Endothelial cell (in vitro differentiated cells): Measurements from ENCODE around the gene WARS2. TPM values are rescaled to one million over a fixed set of nuclear protein-coding genes. Genes with fewer than 3 reads are reported as not detected.

ENCODE experiments used
- DNase-seq: peaks from one replicate; pipeline ENCODE4 v3.0.0; 2021; ENCODE audit warnings: low spot score
- H3K27ac Mint-ChIP-seq: one replicate; pipeline ENCODE4 v1.8.0; 2021; ENCODE audit warnings: mixed read lengths, inconsistent platforms; ENCODE audit not compliant: unreplicated experiment
- H3K27me3 Mint-ChIP-seq: one replicate; pipeline ENCODE4 v1.8.0; 2021; ENCODE audit warnings: mild to moderate bottlenecking, moderate library complexity, mixed read lengths, inconsistent platforms; ENCODE audit not compliant: unreplicated experiment
- H3K36me3 Mint-ChIP-seq: one replicate; pipeline ENCODE4 v1.8.0; 2021; ENCODE audit warnings: mild to moderate bottlenecking, low read depth, mixed read lengths, inconsistent platforms; ENCODE audit not compliant: unreplicated experiment
- H3K4me1 Mint-ChIP-seq: one replicate; pipeline ENCODE4 v1.8.0; 2021; ENCODE audit warnings: mild to moderate bottlenecking, mixed read lengths, inconsistent platforms; ENCODE audit not compliant: unreplicated experiment
- H3K4me3 Mint-ChIP-seq: one replicate; pipeline ENCODE4 v1.8.0; 2021; ENCODE audit warnings: mild to moderate bottlenecking, mixed read lengths, inconsistent platforms; ENCODE audit not compliant: unreplicated experiment
- H3K9me3 Mint-ChIP-seq: one replicate; pipeline ENCODE4 v1.8.0; 2021; ENCODE audit warnings: mixed read lengths, inconsistent platforms; ENCODE audit not compliant: unreplicated experiment
- CTCF ChIP-seq: fragments of 200-600 bp; sonication (generic); IDR thresholded peaks from one replicate; pipeline ENCODE4 v1.5.0; 2021; ENCODE audit warnings: antibody characterized with exemption; ENCODE audit not compliant: unreplicated experiment
- total RNA-seq: library from RNA; stranded (reverse); fragmentation: NEBNext Ultra II Directional; extraction: Animal tissue kit (Norgen Biotek cat#: 25700); gene quantifications from one replicate; pipeline ENCODE4 v1.2.1, GENCODE V29; 2021; ENCODE audit not compliant: unreplicated experiment

Gene WARS2
- total RNA-seq, 1 donor from 2014 or later: 11.2 TPM

- TF ChIP-seq CTCF: no peak
- Mint-ChIP-seq H3K9me3 (peaks cover 4% of the 10 kb centered on the region), H3K4me1 (no peaks in the 10 kb centered on the region), H3K36me3 (no peaks in the 10 kb centered on the region), H3K27me3 (no peaks in the 10 kb centered on the region), H3K4me3 (no peak overlapping the region), H3K27ac (no peak overlapping the region)
- DNase-seq: no peak
These were observed 93.5 kb downstream of the WARS2 start for GRCh38 chr1:119046785-119047438.

GRCh38 chr1:119046429-119046784 is 94.0 kb downstream of the WARS2 start:
- Mint-ChIP-seq H3K27me3 (no peaks in the 10 kb centered on the region), H3K9me3 (peaks cover 4% of the 10 kb centered on the region), H3K4me3 (no peak overlapping the region), H3K36me3 (no peaks in the 10 kb centered on the region), H3K4me1 (no peaks in the 10 kb centered on the region), H3K27ac (no peak overlapping the region)
- no peak for TF ChIP-seq CTCF
- no peak for DNase-seq

GRCh38 chr1:119045096-119045746 is 95.2 kb downstream of the WARS2 start:
- peaks cover 1% of the 10 kb centered on the region for H3K27me3 Mint-ChIP-seq
- H3K27ac Mint-ChIP-seq: no peak overlapping the region

GRCh38 chr1:119040906-119041305 is 99.5 kb downstream of the WARS2 start:
- Mint-ChIP-seq H3K9me3 (peaks cover 2% of the 10 kb centered on the region), H3K27ac (no peak overlapping the region), H3K36me3 (no peaks in the 10 kb centered on the region), H3K27me3 (peaks cover 3% of the 10 kb centered on the region), H3K4me1 (no peaks in the 10 kb centered on the region), H3K4me3 (no peak overlapping the region)
- no peak for DNase-seq
- no peak for TF ChIP-seq CTCF

More at GRCh38 chr1:119045096-119045746, 95.2 kb downstream of the WARS2 start:
- DNase-seq: no peak
- Mint-ChIP-seq H3K4me1 (no peaks in the 10 kb centered on the region), H3K36me3 (no peaks in the 10 kb centered on the region), H3K9me3 (peaks cover 4% of the 10 kb centered on the region), H3K4me3 (no peak overlapping the region)
- no peak for TF ChIP-seq CTCF

DNA sequence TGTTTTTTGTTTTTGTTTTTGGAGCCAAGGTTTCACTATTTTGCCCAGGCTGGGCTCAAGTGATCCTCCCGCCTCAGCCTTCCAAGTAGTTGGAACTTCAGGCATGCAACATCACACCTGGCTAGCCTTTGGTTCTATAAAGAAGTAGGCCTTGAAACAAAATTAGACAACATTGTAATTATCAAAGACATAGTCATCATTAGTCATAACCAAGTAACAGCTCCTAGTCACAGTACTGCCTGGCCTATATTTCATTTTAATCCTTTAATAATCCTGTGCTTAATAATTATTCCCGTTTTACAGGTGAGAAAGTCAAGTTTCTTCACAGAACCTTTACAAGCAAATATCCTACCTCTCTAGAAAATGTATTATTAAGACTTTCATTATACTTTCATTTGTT is 100.0 kb downstream of the WARS2 start:
- H3K27me3 Mint-ChIP-seq: peaks cover 3% of the 10 kb centered on the region
- H3K36me3 Mint-ChIP-seq: no peaks in the 10 kb centered on the region
- H3K27ac Mint-ChIP-seq: no peak overlapping the region
- TF ChIP-seq CTCF: no peak
- H3K4me1 Mint-ChIP-seq: no peaks in the 10 kb centered on the region
- no peaks in the 10 kb centered on the region for H3K9me3 Mint-ChIP-seq
- DNase-seq: no peak
- H3K4me3 Mint-ChIP-seq: no peak overlapping the region
